ENCODE data around the gene ZC3H4. TPM values are rescaled to one million over a fixed set of nuclear protein-coding genes. Genes with fewer than 3 reads are reported as not detected.
"Not testable (repeated sequence)": the region's sequence is repeated elsewhere in the genome, so short reads cannot be mapped to it uniquely, and the experiment has no call there.

The ZC3H4 gene
- total RNA-seq, 1 experiment from 2014 or later, result 11.4 TPM

DNA sequence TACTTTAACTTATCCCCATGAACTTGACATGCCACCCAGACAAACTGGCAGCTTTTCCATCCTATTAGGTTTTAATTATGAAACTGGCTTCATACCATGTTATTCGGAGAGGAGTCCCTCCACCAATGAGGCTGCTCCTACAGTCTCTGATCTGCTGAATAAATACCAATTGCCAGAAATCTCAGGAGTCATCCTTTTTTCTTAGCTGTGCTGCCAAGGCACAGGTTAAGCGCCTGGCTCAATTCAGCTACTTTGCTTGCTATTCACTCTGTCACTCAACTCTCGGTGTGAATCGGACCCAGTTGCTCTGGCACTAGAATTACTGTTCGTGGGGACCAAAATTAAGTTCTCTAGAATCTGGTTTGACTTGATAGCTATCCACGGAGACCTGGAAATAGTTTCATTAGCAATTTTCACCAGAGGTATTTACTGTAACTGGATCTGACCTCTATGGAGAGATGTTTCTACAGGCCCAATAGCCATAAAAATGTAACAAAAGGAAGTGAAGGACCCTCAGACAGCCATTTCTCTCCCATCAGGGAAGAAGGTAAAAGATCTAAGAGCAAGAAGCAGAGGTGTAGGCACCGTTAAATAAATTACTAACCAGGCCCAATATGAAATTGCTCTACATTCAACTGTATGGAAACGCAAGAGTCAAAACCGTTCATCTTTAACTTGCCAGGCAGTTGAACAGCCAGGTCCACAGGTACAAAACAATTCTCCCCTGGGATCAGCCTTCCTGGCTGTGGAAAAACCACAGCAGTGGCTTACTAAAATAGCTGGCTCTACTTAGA, 5.4 kb downstream of the ZC3H4 start:
- no peak for DNase-seq (ENCODE audit: low read depth)

DNA sequence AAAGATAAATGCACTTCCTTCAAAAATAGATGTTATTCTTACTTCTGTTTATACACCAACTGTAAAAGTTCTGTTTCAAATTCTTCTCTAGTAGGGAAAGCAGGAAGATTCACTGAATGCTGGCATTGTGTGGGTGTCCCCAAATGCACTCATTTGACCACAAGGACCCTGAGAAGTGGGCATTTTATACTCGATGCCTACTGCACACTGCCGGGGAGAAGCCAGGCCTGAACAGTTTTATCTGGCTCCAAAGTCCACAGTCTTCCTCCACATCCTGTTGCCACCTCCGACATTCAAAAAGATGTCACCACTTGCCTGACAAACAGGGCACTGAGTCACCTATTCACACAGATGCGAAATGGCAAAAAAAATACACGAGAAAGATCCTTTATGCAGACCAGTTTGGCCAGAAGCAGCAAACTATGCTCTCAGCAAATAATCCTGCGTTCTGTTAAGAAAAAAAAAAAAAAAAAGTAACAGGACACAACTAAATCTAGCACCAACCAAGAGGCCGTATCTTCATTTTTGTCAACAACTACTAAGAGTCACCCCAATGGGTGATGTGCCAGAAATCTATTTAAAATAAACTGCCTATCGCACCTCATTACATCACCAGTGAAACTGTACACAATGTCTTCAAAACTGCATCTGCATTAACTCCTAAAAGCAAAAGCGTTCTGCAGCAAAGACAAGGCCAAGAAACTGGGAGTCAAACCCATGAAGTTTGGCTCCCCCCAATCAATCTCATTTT, 6.2 kb downstream of the ZC3H4 start:
- no peak for DNase-seq (ENCODE audit: low read depth)

DNA sequence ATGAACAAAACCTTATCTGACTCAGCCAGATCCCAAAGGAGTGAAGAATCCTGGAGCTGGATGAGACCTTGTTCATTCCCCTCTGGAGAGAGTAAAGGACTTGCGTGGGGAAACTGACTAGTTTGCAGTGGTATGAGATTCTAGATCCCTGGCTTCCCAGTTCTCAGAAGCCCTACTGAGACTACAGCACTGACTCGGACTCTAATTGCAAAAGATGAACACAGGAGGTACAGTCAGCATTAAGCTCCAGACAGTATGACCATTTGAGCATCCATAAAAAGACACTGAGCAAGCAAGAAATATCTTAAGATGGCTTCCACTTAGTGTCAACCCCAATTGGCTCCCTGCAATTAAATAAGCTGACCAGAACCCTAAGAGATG, 6.8 kb downstream of the ZC3H4 start:
- DNase-seq (ENCODE audit: low read depth), result no peak

DNA sequence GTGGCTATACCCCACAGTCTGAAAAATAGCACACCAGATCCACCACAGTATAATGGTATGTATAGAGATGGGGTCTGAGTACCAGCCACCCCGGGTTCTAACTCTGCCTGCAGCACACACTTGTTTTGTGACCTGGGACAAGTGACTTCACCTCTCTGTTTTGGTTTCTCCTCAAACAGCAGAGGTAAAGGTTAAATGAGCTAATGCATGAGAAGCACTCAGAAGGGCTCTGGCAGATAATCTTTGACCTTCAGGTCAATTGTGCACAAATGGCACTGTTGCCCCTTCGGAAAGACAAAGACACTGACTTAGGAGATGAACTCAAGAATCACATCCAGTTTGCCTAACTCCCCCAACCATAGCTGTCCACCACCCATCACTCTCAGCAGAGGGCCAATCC, 7.7 kb downstream of the ZC3H4 start:
- DNase-seq (ENCODE audit: low read depth), result no peak

DNA sequence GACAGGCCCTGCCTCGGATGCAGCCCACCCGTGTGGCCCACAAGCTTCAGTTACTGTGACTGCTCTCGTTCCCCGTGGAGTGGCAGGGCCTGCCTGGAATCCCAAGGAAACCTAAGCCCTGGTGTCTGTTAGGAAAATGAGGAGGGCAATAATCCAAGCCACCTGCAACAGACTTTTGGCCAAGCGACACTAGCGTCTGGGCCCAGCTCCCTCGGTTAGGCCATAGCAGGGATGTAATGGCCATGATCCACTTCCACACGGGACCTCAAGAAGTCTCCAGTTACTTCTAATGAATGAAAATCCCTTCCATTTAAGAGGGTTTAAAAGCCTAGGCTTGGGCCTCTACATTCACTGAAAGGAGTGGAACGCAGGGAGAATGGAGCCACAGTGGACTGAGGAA, 8.9 kb downstream of the ZC3H4 start:
- no peak for DNase-seq (ENCODE audit: low read depth)

DNA sequence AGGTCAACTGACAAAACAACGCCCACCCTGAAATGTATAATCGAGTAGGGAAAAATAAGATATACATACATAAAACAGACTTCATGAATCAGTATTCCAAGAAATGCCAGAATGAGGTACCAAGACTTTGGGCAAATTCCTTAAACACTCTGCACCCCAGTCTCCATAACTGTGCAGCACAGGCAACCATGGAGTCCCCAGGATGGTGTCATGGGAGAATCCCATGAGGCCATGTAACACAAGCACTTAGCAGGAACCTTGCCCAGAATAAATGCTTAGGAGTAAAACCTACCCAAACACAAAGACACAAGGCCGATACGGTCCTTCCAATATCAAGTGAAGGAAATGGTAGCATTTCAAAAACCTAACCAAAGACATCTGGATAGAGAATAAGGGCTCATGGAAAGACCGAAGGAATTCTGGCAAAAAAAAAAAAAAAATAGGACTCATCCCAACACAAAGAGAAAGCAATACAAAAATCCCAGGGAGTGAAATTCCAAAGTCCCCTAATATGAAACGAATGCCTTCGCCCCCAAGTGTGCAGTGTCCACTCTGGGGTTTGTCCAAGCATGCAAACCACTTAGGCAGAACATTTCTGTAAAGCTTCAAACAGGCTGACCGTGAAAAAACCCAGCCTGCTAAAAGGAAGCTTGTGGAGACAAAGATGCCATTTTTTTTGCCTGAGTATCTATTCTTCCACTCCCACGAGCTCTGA, 11.1 kb downstream of the ZC3H4 start:
- no peak for DNase-seq (ENCODE audit: low read depth)

DNA sequence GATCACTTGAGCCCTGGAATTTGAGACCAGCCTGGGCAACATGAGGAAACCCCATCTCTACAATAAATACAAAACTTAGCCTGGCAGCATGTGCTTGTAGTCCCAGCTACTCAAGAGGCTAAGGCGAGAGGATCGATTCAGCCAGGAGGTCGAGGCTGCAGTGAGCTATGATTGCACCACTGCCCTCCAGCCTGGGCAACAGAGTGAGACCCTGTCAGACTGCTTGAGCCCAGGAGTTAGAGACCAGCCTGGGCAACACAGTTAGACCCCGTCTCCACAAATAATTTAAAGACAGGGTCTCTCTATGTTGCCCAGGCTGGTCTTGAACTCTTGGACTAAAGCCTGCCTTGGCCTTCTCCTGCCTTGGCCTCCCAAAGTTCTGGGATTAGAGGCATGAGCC, 12.5 kb downstream of the ZC3H4 start:
- DNase-seq (ENCODE audit: low read depth), result not testable (repeated sequence)

DNA sequence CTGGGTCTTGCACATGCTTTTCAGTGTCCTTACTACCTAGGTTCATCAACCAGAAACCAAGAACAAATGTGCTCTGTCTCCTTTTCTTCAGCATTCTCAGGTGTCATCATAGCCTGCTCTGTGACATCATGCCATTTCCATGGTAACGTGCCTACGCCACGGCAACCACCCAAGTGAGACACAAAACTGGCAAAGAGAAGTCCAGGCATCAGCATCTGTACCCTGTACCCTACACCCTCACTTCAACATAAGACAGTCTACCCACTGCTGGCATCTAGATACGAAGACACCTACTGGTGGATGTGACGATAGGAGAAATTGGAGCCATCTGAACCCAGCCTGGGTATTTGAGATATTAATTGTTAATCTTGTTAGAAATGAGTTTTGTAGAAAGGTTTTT, 13.3 kb downstream of the ZC3H4 start:
- no peak for DNase-seq (ENCODE audit: low read depth)

DNA sequence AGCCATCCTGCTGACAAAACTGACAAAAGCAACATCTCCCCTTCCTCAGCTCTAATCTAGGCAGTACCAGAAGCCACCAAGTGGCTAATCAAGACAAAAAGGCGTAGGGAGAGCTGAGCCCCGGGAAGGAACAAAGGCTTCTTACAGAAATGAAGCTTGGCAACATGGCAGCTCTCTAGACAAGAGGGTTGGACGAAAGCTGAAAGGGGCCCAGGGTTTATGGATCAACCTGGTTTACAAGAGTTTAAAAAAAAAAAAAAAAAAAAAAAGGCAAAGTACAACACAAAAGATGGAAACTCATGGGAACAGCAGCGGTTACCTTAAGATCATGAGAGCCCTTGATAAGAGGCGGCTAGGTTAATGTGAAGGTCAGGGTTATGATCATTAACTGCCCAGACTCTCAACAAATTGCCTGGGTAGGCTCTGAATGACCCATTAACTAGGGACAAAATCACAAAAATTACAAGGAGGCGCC, 14.0 kb downstream of the ZC3H4 start:
- no peak for DNase-seq (ENCODE audit: low read depth)

DNA sequence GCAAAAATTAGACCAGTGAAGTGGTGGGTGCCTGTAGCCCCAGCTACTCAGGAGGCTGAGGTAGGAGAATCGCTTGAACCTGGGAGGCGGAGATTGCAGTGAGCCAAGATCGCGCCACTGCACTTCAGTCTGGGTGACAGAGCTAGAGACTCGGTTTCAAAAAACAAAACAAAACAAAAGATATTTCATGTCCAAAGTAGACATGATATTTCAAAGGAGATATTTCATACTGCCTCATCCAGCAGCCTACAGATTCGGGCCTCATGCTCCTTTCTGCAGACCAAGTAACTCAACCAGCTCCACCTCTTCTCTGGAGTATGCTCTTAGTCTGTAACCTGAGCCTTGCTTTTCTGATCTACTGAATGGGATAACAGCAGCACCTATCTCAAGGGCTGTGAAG, 15.0 kb downstream of the ZC3H4 start:
- no peak for DNase-seq (ENCODE audit: low read depth)

DNA sequence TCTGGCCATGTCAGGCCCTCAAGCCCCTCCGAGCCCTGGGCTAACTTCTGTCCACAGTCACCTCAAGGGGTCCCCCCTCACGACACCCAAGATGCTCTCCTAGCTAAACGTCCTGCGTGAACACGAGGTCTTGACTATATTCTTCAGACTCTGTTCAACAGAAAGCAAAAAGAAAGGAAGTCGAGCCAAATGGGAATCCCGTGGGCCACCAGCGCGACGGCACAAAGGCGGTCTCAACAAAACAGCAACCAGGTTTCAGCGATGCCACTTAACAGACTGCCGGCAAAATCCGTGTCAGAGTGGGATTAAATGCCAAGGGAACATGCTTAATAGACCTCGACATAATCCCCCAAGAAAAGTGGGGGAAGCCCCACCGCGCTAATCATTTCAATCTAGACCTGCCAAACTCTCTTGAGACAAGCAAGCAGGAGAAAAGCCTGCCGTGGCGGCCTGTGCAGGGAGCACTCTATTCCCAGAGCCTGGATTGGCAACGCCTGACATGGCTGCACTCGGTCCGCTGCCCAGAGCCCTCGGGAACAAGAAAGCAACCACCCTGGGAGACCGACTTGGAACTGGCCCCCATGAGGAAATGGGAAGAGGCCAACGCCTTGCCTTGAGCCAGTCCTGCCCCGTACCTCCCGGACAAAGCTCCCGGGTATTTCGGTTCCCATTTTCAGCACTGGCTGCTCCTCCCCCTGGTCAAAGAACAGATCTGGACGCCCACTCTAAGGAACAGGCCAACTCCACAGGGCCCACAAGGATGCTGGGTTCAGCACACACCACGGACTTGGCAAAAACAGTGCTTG, 16.0 kb downstream of the ZC3H4 start:
- DNase-seq (ENCODE audit: low read depth), result no peak

DNA sequence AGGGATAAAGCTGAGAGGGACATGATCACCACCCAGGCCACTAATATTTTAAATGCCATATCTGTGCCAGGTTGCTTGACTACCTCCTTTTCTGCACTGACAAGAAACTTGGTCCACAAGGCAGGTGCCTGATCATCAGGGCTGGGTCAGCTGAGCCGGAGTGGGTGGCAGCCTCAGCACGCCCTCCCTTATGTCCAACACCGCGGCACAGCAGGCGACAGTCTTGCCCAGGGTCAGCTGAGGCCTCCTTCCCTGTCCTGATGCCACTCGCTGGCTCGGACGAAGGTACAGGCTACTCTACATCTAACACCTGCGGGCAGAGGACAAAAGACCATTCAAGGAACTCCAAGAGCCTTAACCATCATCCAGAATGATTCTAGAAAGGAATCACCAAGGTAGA, 16.9 kb downstream of the ZC3H4 start:
- DNase-seq (ENCODE audit: low read depth), result no peak

DNA sequence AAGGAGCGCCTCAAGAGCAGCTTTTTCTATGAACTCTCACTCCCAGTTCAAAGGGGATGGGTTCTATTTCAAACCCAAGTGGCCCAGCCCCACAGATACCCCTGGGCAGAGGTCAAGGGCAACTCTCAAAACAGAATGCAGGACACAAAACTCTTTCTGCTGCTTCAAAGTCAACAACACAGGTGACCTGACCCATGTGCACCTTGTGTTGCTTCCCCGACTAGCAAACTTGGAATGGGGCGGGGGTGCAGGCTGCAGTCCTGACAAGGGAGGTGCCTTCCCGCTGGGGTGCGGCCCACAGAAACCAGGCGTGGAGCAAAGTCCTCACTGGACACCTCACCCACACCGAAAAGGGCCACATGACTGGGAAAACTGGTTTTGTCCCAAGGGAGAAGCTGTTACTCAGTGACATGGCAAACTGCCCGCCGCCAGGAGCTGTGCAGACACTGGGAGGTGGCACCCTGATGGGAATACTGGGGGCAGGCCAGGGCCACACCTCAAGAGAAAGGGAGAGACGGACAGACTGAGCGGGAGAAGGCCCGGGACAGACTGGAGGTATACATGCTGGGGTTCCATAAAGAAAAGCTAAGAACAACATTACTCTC, 17.4 kb downstream of the ZC3H4 start:
- no peak for DNase-seq (ENCODE audit: low read depth)

DNA sequence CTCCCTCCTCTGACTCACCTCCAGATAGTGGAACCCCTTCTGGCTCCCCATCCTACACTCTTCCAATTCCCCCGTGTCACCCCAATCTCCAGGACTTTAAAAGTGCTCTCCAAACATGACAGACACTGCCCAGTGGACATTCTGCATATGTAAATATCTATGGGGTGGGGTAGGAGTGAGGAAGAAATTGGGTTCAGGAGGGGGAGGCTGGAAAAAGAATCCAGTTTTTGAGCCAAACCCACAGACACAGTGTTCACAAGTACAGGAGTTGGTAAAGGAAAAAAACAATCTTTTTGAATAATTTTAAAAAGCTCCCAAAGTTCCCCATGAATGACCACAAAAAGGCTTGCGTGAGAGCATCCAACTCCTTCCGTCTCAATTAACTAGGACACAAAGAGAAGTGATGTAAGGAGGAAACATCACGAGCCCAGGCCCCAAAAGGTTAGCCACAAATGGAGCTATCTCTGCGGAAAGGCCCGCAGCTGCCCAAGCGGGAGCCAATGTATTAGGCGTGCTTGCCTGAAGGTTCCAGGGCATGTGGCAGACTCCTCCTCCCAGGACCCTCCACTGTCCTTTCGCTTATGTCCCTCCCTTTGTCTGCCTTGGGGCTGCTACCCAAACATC, 18.0 kb downstream of the ZC3H4 start:
- DNase-seq (ENCODE audit: low read depth), result no peak

DNA sequence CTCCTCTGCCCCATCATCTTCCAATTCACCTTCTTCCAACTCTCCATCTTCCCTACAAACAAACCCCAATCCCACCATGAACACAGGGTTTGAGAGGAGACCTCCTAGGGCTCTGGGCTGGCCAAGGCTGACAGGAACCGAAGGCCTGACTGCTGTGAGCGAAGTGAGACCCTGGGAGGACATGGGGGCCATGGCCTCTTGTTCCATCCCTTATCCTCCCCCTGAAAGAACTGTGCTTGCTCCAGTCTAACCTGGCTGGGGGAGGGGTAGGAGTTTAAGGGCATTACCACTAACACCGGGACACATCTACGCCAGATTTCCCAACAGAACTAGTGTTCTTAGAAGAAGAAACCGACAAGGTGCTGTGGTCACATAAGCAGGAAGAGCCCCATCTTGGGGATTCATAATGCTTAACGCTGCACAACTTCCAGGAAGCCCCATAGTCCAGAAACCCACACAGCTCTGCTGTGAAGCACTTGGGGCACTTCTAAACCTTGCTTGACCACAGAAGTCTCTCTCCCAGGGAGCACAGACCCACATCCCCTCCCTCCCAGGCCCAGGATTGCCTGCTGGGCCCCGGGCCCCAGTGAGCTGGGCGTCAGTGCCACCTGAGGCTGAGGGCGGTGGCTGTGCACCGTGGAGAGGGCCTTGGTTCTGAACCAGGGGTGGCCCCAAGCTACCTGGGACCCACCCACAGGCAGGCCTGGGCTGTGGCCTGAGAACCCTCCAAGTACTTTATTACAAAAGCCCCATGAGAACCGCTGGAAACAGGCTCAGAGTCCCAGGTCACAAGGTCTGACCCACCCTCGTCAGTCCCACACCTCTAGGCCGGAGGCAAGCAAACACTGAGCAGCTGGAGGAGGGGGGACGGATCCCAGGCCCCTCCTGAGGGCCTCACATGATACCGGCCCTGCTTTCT, 18.8 kb downstream of the ZC3H4 start:
- no peak for DNase-seq (ENCODE audit: low read depth)

DNA sequence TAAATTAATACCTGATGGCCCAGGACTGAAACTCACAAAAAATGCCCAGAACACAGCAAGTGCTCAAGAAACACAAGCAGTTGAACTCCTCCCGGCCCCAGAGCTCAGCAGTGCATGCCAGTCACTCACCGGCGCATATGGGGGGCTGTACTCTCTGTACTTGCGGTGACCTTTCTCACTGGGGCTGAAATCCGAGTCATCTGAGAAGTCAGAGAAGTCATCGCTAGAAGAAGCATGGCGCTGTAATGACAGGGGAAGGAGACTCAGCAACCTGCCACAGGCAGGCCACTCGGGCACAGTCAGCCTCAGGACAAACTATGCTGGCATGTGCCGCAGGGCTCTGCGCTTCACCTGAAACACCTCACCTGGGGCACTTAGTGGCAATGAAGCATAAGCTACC, 19.7 kb downstream of the ZC3H4 start:
- no peak for DNase-seq (ENCODE audit: low read depth)

DNA sequence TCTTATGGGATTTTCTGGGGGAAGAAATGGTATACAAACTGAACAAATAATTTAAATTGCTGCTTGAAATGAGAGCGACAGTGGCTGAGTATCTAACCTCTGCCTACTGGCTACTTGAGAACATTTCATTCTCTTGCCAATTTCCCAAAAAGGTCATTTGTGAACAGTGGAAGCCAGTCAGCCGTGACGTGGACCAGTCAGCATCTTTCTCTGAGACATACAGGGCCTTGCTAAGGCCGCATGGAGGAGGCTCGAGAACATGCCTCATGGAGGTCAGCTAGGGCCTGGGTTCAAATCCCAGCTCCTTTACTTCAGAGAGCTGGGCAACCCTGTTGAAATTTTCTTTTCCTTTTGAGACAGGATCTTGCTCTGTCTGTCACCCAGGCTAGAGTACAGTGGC, 20.3 kb downstream of the ZC3H4 start:
- no peak for DNase-seq (ENCODE audit: low read depth)

DNA sequence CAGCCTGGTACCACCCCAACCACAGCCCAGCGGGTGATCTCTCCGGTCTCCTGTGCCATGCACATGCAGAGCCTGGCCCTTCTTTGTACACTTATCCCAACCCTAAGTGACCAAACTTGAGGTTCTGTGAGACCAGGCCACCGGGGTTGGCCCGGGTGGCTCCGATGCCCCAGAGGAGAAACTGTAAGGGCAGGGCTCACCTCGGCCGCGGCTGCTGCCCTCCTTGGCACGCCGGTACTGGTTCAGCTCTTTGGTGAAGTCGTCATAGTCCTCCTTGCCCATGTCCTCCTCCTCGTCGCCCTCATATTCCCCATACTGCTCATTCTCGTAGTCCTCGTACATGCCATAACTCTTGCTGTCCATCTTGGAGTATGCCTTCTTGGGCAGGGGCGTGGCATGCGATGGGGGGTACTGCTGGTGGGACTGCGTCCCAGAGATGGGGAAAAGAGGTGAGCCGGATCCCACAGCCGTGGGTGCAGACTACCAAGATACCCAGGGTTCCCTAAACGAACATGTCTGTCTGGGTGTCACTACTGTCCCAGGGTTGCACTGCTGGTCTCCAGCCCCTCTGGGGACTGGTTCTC, 23.7 kb downstream of the ZC3H4 start:
- DNase-seq (ENCODE audit: low read depth), result no peak

DNA sequence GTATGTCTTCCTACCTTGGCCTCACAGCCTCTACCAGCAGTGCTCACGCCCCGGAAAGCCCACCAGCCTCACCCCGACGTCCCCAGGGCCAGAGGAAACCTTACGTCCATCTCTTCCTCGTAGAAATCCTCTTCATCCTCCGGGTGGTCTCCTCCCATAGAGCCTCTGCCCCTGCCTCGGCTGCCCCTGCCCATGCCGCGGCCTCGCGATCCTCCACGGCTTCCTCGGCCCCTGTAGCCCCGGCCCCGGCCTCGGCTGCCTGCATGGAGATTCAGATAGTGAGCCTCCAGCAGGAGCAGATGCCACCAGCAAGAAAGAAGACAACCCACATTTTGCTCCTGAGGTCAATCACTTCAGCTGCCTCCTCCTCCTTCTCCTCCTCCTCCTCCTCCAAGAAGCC, 27.3 kb downstream of the ZC3H4 start:
- no peak for DNase-seq (ENCODE audit: low read depth)

Measured in Daoy (cell line).